ENCODE results near the gene KCTD16. TPM values are rescaled to one million over a fixed set of nuclear protein-coding genes. Genes with fewer than 3 reads are reported as not detected.
A peak's percentile ranks its signal among the peaks of the same experiment; 100 is the strongest.

Gene KCTD16
- total RNA-seq, 2 donors from 2014 or later = 3.4 to 4.3 TPM

- DNase-seq (peak in 3 of 4 donors; percentile 28 to 60 (median 42)), ATAC-seq (peak; percentile 76)
- H3K27me3 ChIP-seq = no peaks in the 10 kb centered on the region
- H3K4me1 ChIP-seq = peaks cover 53% of the 10 kb centered on the region
- H3K36me3 ChIP-seq (replicated peaks in 1 of 2; ENCODE audit: insufficient read depth in 1 of 2, low read depth in 2 of 2) = no peaks in the 10 kb centered on the region
- no peak overlapping the region for H3K4me3 ChIP-seq
- TF ChIP-seq POLR2A (IDR thresholded peaks at IDR 0.05) = peak in 2 of 3 donors; percentile 42 to 47
- TF ChIP-seq, protein P1, sequence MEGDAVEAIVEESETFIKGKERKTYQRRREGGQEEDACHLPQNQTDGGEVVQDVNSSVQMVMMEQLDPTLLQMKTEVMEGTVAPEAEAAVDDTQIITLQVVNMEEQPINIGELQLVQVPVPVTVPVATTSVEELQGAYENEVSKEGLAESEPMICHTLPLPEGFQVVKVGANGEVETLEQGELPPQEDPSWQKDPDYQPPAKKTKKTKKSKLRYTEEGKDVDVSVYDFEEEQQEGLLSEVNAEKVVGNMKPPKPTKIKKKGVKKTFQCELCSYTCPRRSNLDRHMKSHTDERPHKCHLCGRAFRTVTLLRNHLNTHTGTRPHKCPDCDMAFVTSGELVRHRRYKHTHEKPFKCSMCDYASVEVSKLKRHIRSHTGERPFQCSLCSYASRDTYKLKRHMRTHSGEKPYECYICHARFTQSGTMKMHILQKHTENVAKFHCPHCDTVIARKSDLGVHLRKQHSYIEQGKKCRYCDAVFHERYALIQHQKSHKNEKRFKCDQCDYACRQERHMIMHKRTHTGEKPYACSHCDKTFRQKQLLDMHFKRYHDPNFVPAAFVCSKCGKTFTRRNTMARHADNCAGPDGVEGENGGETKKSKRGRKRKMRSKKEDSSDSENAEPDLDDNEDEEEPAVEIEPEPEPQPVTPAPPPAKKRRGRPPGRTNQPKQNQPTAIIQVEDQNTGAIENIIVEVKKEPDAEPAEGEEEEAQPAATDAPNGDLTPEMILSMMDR (IDR thresholded peaks at IDR 0.05) = no peak
- 12 to 20% methylated on average over 3 of the region's 3 CpGs for WGBS, 2 donors
- H3K27ac ChIP-seq = peak overlapping the region; percentile 70 to 77 (median 72)
- intact Hi-C loops (cut with DNase I) = no loop called here
- H3K9me3 ChIP-seq = no peaks in the 10 kb centered on the region
These were observed 199.6 kb downstream of the KCTD16 start for GRCh38 chr5:144370273-144370672.

GRCh38 chr5:144374637-144375036 is 204.0 kb downstream of the KCTD16 start:
- H3K9me3 ChIP-seq = no peaks in the 10 kb centered on the region
- no peak overlapping the region for H3K27ac ChIP-seq
- ATAC-seq (no peak), DNase-seq (no peak)
- no peaks in the 10 kb centered on the region for H3K36me3 ChIP-seq (replicated peaks in 1 of 2; ENCODE audit: insufficient read depth in 1 of 2, low read depth in 2 of 2)
- no peaks in the 10 kb centered on the region for H3K27me3 ChIP-seq
- intact Hi-C loops (cut with DNase I) = no loop called here
- 90 to 93% methylated on average over 1 of the region's 1 CpG for whole genome bisulfite sequencing, 2 donors
- no peak overlapping the region for H3K4me3 ChIP-seq
- peaks cover 36% of the 10 kb centered on the region for H3K4me1 ChIP-seq
- TF ChIP-seq, protein P1 (IDR thresholded peaks at IDR 0.05) = no peak
- TF ChIP-seq POLR2A (IDR thresholded peaks at IDR 0.05) = no peak

- no peaks in the 10 kb centered on the region for H3K9me3 ChIP-seq
- ATAC-seq = no peak
- no peaks in the 10 kb centered on the region for H3K27me3 ChIP-seq
- no peak overlapping the region for H3K4me3 ChIP-seq
- H3K4me1 ChIP-seq = peaks cover 16% of the 10 kb centered on the region
- intact Hi-C loops (cut with DNase I) = no loop called here
- DNase-seq = no peak
- H3K27ac ChIP-seq = no peak overlapping the region
- TF ChIP-seq POLR2A (IDR thresholded peaks at IDR 0.05) = no peak
- TF ChIP-seq, protein P1 (IDR thresholded peaks at IDR 0.05) = no peak
- no peaks in the 10 kb centered on the region for H3K36me3 ChIP-seq (replicated peaks in 1 of 2; ENCODE audit: insufficient read depth in 1 of 2, low read depth in 2 of 2)
These were observed 206.5 kb downstream of the KCTD16 start for GRCh38 chr5:144377207-144377606.

GRCh38 chr5:144378681-144379080 is 208.0 kb downstream of the KCTD16 start:
- no peaks in the 10 kb centered on the region for H3K9me3 ChIP-seq
- peaks cover 16% of the 10 kb centered on the region for H3K4me1 ChIP-seq
- no peak overlapping the region for H3K27ac ChIP-seq
- ATAC-seq = no peak
- H3K36me3 ChIP-seq (replicated peaks in 1 of 2; ENCODE audit: insufficient read depth in 1 of 2, low read depth in 2 of 2) = no peaks in the 10 kb centered on the region
- H3K4me3 ChIP-seq = no peak overlapping the region
- intact Hi-C loops (cut with DNase I) = no loop called here
- no peak for TF ChIP-seq POLR2A (IDR thresholded peaks at IDR 0.05)
- TF ChIP-seq, protein P1 (IDR thresholded peaks at IDR 0.05) = no peak
- H3K27me3 ChIP-seq = no peaks in the 10 kb centered on the region
- DNase-seq = no peak
- 84 to 90% methylated on average over 5 of the region's 5 CpGs for WGBS, 2 donors

DNA sequence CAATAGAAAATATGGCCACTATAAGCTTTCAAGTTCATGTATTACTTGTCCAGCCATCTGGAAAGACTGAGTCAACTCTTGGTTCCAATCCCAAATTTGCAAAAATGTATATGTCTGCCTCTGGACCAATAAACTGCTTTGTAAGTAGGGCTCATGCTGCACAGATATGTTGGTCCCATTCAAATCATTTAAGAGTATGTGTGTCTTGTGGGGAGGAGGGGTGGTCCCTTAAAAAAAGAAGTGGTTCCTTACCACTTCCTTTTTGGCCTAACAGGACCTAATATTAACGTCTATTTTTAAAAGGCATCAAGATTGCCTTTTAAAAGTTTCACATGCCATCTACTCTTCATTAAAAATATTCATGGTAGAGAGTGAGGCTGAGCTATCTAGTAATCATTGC is 214.9 kb downstream of the KCTD16 start:
- intact Hi-C loops (cut with DNase I) = no loop called here
- Histone ChIP-seq H3K36me3 (replicated peaks in 1 of 2; ENCODE audit: insufficient read depth in 1 of 2, low read depth in 2 of 2) (no peaks in the 10 kb centered on the region), H3K4me1 (peaks cover 17% of the 10 kb centered on the region), H3K27ac (no peak overlapping the region), H3K27me3 (no peaks in the 10 kb centered on the region), H3K4me3 (no peak overlapping the region), H3K9me3 (peaks cover 0 to 2% (median 0%) of the 10 kb centered on the region in 3 donors)
- DNase-seq (no peak), ATAC-seq (no peak)
- WGBS, 2 donors = 56 to 71% methylated on average over 1 of the region's 1 CpG
- TF ChIP-seq POLR2A (IDR thresholded peaks at IDR 0.05) = no peak
- TF ChIP-seq, protein P1 (IDR thresholded peaks at IDR 0.05) = no peak

Measured in body of pancreas (tissue), 4 donors.